ENCODE results near the gene YTHDF1. TPM values are rescaled to one million over a fixed set of nuclear protein-coding genes. Genes with fewer than 3 reads are reported as not detected.

YTHDF1 gene
- total and polyA plus RNA-seq, 11 donors: 14.7 to 38.2 (median 22.5) TPM

- Histone ChIP-seq H3K4me1 (peaks cover 0 to 25% (median 0%) of the 10 kb centered on the region in 12 donors), H3K27me3 (peaks cover 4 to 63% (median 17%) of the 10 kb centered on the region in 9 donors), H3K27ac (peak overlapping the region in 3 of 12 donors; percentile 17 to 34 (median 25)), H3K4me3 (peak overlapping the region in 1 of 12 donors; percentile 22), H3K9me3 (peaks cover 0 to 19% (median 9%) of the 10 kb centered on the region in 12 donors), H3K36me3 (no peaks in the 10 kb centered on the region)
- DNase-seq (peak in 3 of 5 donors; percentile 38 to 48 (median 44)), ATAC-seq (peak in 2 of 4 donors; percentile 31 to 63)
- TF ChIP-seq CTCF (IDR thresholded peaks at IDR 0.05) (no peak), POLR2A (IDR thresholded peaks at IDR 0.05) (no peak)
- 47 to 51% (median 48%) methylated on average over 35 to 40 of the region's 40 CpGs for WGBS, 4 donors
- intact Hi-C loops (cut with DNase I): no loop called here
Measured at GRCh38 chr20:63151554-63152321, 64.2 kb downstream of the YTHDF1 start.

- no peak for ATAC-seq
Measured at GRCh38 chr20:63150911-63151531, 64.9 kb downstream of the YTHDF1 start.

GRCh38 chr20:63150391-63150898, 65.5 kb downstream of the YTHDF1 start:
- ATAC-seq: no peak
- TF ChIP-seq CTCF (IDR thresholded peaks at IDR 0.05) (no peak), POLR2A (IDR thresholded peaks at IDR 0.05) (no peak)
- Histone ChIP-seq H3K4me1 (peaks cover 0 to 25% (median 0%) of the 10 kb centered on the region in 12 donors), H3K4me3 (no peak overlapping the region), H3K27me3 (peaks cover 0 to 61% (median 21%) of the 10 kb centered on the region in 9 donors), H3K27ac (peak overlapping the region in 1 of 12 donors; percentile 33), H3K9me3 (peaks cover 0 to 19% (median 9%) of the 10 kb centered on the region in 12 donors), H3K36me3 (no peaks in the 10 kb centered on the region)
- DNase-seq: peak in 2 of 5 donors; percentile 14 to 40
- WGBS, 4 donors: 79 to 88% (median 83%) methylated on average over 15 to 19 of the region's 19 CpGs
- intact Hi-C loops (cut with DNase I): no loop called here

More at GRCh38 chr20:63150911-63151531, 64.9 kb downstream of the YTHDF1 start:
- Histone ChIP-seq H3K27ac (peak overlapping the region in 3 of 12 donors; percentile 17 to 25 (median 24)), H3K4me1 (peaks cover 0 to 25% (median 0%) of the 10 kb centered on the region in 12 donors), H3K4me3 (no peak overlapping the region), H3K36me3 (no peaks in the 10 kb centered on the region), H3K27me3 (peaks cover under 1 to 63% (median 20%) of the 10 kb centered on the region in 9 donors), H3K9me3 (peaks cover 0 to 19% (median 9%) of the 10 kb centered on the region in 12 donors)
- intact Hi-C loops (cut with DNase I): no loop called here
- TF ChIP-seq CTCF (IDR thresholded peaks at IDR 0.05): no peak
- TF ChIP-seq POLR2A (IDR thresholded peaks at IDR 0.05): no peak
- WGBS, 4 donors: 69 to 83% (median 79%) methylated on average over 13 to 23 of the region's 23 CpGs
- DNase-seq: peak in 2 of 5 donors; percentile 22 to 54
